BLaER1 (cell line): ENCODE results near the gene ACSF3.

ENCODE experiments used
- H3K27ac ChIP-seq: shearing (Covaris generic); formaldehyde crosslinking; 2 replicates; pipeline ENCODE4 v1.8.1; 2022
- H3K27me3 ChIP-seq: shearing (Covaris generic); formaldehyde crosslinking; 2 replicates; pipeline ENCODE4 v1.8.1; 2022
- H3K36me3 ChIP-seq: shearing (Covaris generic); formaldehyde crosslinking; 2 replicates; pipeline ENCODE4 v1.8.1; 2022
- H3K4me1 ChIP-seq: shearing (Covaris generic); formaldehyde crosslinking; 2 replicates; pipeline ENCODE4 v1.8.1; 2022
- H3K4me2 ChIP-seq: shearing (Covaris generic); formaldehyde crosslinking; 2 replicates; pipeline ENCODE4 v1.8.1; 2022
- H3K4me3 ChIP-seq: shearing (Covaris generic); formaldehyde crosslinking; 2 replicates; pipeline ENCODE4 v1.8.1; 2022
- H3K9ac ChIP-seq: shearing (Covaris generic); formaldehyde crosslinking; 2 replicates; pipeline ENCODE4 v1.8.1; 2022
- H3K9me3 ChIP-seq: shearing (Covaris generic); formaldehyde crosslinking; 2 replicates; pipeline ENCODE4 v1.8.1; 2022
- H4K20me1 ChIP-seq: shearing (Covaris generic); formaldehyde crosslinking; 2 replicates; pipeline ENCODE4 v1.8.1; 2022
- Cebpa-rat ChIP-seq: shearing (Covaris generic); IDR thresholded peaks from 2 replicates; pipeline ENCODE4 v1.8.1; 2022

The ACSF3 gene

DNA sequence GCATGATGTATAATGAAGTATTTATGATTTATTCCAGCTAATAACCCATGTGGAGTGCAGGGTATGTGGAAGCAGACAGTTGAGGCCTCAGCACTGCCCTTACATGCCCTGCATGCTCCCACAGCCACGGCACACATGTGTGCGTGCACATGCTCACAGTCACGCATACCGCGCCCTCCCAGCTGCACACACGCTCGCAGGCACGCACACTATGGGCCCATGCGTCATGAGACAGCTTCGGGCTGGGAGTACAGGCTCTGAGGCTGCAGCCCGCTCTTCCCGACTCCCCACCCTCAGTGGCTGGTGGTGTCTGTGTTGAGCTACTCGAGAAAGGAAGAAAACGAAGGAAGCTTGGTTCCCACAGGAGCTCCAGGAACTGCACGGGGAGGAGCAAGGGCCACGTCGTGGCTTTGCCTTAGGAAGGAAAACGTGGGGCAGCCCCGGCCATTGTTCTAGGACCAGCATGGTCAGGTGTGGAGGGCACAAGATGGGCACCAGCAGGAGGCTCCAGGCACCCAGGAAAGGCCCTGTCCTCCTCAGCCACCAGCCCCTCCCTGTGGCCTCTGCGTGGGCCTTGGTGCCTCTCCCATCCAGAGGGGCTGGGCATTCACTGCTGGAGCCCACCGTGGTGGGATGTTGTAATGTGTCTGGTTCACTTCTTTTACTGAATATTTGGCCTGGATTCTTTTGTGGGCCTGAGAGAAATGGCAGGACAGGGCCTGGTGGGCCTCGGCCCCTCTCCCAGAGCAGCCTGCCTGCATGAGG lies 50.4 kb downstream of the ACSF3 start:
- Histone ChIP-seq H3K4me2 (no peak overlapping the region), H3K27me3 (no peaks in the 10 kb centered on the region), H3K9ac (0 out of 2 replicates have a peak overlapping the region, but pooled peaks have one; percentile 15), H3K36me3 (peaks cover 95% of the 10 kb centered on the region), H3K4me3 (no peak overlapping the region), H3K27ac (no peak overlapping the region), H4K20me1 (0 out of 2 replicates have a peak, but pooled peaks cover 8% of the 10 kb centered on the region), H3K4me1 (no peaks in the 10 kb centered on the region), H3K9me3 (peaks cover 34% of the 10 kb centered on the region)
- TF ChIP-seq Cebpa-rat: no peak

DNA sequence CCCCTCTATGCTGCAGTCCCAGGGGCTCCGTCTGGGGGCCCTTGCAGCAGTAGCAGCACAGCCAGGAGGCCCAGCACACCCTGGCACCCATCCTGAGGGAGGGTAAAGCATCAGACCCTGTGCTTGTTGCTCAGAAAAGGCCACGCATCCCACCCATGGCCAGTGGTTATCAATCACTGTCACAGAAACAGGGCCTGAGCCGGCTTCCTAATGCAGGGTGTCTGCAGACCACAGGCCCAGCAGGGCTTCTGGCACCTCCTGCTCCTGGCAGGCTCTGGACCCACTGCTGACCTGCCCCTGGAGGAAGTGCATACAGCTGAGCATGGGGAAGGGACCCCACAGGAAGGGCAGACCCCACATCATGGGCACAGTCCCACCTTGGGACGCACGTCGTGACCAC lies 51.0 kb downstream of the ACSF3 start:
- Histone ChIP-seq H3K9me3 (peaks cover 40% of the 10 kb centered on the region), H3K4me3 (no peak overlapping the region), H4K20me1 (0 out of 2 replicates have a peak, but pooled peaks cover 7% of the 10 kb centered on the region), H3K4me2 (no peak overlapping the region), H3K4me1 (no peaks in the 10 kb centered on the region), H3K36me3 (peaks cover 96% of the 10 kb centered on the region), H3K27me3 (peaks cover under 1% of the 10 kb centered on the region; the same call in 1 of the 2 replicates), H3K27ac (no peak overlapping the region), H3K9ac (0 out of 2 replicates have a peak overlapping the region, but pooled peaks have one; percentile 15)
- no peak for TF ChIP-seq Cebpa-rat

DNA sequence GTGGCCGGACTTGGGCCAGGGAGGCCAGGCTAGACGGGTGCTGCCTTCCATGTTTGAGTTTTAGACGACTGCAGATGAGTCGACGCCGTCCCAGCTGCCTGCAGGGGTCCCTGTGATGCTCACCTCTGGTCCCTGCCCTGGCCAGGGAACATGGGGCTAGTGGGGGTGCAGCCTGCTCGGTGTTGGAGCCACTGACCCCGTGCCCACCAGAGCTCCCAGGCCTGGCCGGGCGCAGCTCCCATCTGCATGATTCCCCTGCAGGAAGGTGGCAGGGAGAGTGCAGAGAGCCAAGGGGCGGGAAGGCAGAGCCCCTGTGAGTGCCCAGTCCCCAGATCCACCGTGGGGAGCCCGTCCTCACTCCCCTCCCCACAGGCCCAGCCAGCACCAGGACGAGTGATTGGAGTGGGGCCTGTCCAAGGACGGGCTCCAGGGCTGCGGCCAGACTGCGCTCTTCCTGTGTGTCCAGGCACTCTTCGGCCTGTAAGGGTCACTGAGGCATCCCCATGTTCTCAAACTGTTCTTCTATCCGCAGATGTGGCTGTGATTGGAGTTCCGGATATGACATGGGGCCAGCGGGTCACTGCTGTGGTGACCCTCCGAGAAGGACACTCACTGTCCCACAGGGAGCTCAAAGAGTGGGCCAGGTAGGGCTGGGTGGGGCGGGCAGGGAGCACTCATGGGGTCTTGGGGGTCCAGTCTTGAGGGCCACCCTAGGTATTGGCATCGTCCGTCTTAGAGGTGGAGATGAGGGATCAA lies 51.9 kb downstream of the ACSF3 start:
- Histone ChIP-seq H3K4me1 (no peaks in the 10 kb centered on the region), H3K4me3 (no peak overlapping the region), H3K36me3 (peaks cover 96% of the 10 kb centered on the region), H3K9me3 (peaks cover 49% of the 10 kb centered on the region), H3K4me2 (no peak overlapping the region), H3K27ac (no peak overlapping the region), H3K27me3 (peaks cover 3% of the 10 kb centered on the region; the same call in 1 of the 2 replicates), H3K9ac (no peak overlapping the region), H4K20me1 (0 out of 2 replicates have a peak, but pooled peaks cover 7% of the 10 kb centered on the region)
- no peak for TF ChIP-seq Cebpa-rat

DNA sequence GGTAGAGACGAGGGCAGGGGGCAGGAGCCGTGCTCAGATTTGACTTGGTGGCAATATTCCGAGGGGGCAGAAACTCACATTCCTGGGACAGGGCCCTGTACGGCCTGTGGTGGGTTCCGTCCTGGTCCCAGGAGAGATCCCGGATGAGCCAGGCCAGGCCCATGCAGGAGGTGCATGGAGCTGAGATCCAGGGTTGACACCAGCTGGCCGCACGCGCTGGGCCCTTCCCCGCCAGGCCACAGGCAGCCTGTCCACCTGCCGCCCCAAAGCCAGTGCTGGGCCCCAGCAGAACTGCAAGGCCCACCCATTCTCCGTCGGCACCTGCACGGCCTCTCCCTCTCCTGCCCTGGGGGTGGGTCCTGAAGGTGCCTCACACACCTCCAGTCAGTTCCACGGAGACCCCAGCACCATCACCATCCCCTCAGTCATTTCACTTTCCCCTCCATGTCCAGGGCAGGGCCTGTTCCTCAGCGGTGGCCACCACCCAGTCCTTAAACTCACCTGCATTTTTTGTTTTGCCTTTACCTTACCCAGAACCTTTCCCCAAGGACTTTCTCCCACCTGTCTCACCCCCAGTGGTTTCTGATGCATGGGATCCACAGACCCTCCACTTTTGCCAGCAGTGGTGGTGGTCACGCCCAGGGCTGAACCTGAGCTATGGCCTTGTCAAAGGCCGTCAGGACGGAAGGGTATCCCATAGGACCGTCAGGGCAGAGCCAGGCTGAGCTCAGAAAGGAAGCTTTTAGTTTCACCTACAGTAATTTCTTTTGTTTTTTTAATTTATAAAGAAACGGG lies 52.8 kb downstream of the ACSF3 start:
- H3K4me2 ChIP-seq: no peak overlapping the region
- peaks cover 96% of the 10 kb centered on the region for H3K36me3 ChIP-seq
- peaks cover 3% of the 10 kb centered on the region; the same call in 1 of the 2 replicates for H3K27me3 ChIP-seq
- H3K27ac ChIP-seq: no peak overlapping the region
- 0 out of 2 replicates have a peak, but pooled peaks cover 7% of the 10 kb centered on the region for H4K20me1 ChIP-seq
- no peak for TF ChIP-seq Cebpa-rat
- peaks cover 49% of the 10 kb centered on the region for H3K9me3 ChIP-seq
- no peak overlapping the region for H3K9ac ChIP-seq
- no peaks in the 10 kb centered on the region for H3K4me1 ChIP-seq
- no peak overlapping the region for H3K4me3 ChIP-seq

DNA sequence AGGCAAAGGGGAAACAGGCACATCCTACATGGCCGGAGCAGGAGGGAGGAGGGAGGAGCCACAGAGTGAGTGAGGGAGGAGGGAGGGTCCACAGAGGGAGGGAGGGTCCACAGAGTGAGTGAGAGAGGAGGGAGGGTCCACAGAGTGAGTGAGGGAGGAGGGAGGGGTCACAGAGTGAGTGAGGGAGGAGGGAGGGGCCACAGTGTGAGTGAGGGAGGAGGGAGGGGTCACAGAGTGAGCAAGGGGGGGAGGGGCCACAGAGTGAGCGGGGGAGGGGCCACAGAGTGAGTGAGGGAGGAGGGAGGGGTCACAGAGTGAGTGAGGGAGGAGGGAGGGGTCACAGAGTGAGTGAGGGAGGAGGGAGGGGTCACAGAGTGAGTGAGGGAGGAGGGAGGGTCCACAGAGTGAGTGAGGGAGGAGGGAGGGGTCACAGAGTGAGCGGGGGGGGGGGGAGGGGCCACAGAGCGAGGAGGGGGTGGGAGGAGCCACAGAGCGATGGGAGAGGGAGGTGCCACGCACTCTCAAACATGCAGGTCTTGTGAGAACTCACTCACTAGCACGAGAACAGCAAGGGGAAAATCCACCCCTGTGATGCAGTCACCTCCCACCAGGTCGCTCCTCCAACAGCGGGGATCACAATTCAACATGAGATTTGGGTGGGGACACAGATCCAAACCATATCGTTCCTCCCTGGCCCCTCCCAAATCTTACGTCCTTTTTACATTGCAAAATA lies 53.6 kb downstream of the ACSF3 start:
- no peak for TF ChIP-seq Cebpa-rat
- no peaks in the 10 kb centered on the region for H4K20me1 ChIP-seq
- H3K36me3 ChIP-seq: peaks cover 96% of the 10 kb centered on the region
- peaks cover 49% of the 10 kb centered on the region for H3K9me3 ChIP-seq
- H3K4me2 ChIP-seq: no peak overlapping the region
- peaks cover 3% of the 10 kb centered on the region for H3K4me1 ChIP-seq
- H3K9ac ChIP-seq: no peak overlapping the region
- no peak overlapping the region for H3K27ac ChIP-seq
- peaks cover 3% of the 10 kb centered on the region; the same call in 1 of the 2 replicates for H3K27me3 ChIP-seq
- H3K4me3 ChIP-seq: no peak overlapping the region

DNA sequence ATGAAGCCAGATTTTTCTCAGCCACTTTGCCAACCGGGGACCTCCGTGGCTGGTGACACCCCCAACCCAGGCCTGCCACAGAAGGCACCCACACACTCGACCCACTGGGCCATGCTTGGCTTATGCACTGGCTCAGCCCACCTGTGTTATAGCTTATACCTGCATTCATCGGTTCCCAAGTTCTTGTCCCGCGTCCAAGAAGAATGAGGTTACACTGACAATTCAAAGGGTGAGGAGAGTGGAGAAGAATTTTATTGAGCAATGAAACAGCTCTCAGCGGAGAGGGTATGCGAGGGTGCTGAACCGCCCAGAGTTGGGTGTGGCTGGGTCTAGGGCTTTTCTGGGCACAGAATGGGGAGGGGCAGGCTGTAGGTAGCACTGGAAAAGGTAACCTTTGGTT lies 55.7 kb downstream of the ACSF3 start:
- Histone ChIP-seq H3K27me3 (peaks cover 3% of the 10 kb centered on the region; the same call in 1 of the 2 replicates), H3K36me3 (peaks cover 82% of the 10 kb centered on the region), H3K4me2 (no peak overlapping the region), H3K4me1 (peaks cover 24% of the 10 kb centered on the region), H3K9ac (no peak overlapping the region), H3K4me3 (no peak overlapping the region), H3K27ac (no peak overlapping the region), H4K20me1 (no peaks in the 10 kb centered on the region), H3K9me3 (peaks cover 49% of the 10 kb centered on the region)
- TF ChIP-seq Cebpa-rat: no peak

DNA sequence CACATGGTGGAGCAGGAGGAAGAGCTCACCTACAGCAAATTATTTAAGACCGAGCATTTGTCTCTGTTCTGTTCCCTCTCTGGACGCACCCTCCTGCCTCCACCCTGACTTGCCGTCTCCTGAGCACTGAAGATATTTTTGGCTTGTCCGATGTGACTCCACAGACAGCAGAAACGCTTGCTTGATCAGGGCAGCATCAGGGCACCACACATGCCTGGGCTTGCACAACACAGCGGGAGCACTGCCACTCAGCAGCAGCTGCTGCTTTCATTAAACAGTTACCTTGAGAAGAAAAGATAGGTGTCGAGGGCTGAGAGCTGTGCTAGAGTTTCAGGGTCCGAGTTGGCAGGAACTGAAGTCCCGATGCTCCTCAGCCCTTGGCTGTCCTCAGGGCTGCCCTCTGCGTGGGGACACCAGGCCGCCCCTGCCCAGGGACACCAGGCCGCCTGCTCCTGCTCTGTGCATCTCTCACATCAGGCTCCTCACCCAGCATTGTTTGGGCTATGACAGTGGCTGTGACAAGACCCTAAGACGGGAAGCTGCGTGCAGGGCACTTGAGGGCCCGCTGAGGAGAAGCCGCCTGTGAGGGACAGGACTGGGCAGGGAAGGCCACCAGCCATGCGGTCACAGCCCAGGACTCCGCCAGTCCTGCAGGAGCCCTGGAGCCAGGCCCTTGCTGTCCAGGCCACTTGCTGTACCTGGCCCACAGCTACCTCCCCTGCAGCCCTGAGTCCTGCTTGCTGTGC lies 56.6 kb downstream of the ACSF3 start:
- H3K9ac ChIP-seq: no peak overlapping the region
- peaks cover 33% of the 10 kb centered on the region for H3K4me1 ChIP-seq
- no peak for TF ChIP-seq Cebpa-rat
- H3K27ac ChIP-seq: no peak overlapping the region
- H3K4me3 ChIP-seq: no peak overlapping the region
- H3K36me3 ChIP-seq: peaks cover 73% of the 10 kb centered on the region
- peaks cover 3% of the 10 kb centered on the region; the same call in 1 of the 2 replicates for H3K27me3 ChIP-seq
- peaks cover 49% of the 10 kb centered on the region for H3K9me3 ChIP-seq
- H3K4me2 ChIP-seq: no peak overlapping the region
- no peaks in the 10 kb centered on the region for H4K20me1 ChIP-seq

DNA sequence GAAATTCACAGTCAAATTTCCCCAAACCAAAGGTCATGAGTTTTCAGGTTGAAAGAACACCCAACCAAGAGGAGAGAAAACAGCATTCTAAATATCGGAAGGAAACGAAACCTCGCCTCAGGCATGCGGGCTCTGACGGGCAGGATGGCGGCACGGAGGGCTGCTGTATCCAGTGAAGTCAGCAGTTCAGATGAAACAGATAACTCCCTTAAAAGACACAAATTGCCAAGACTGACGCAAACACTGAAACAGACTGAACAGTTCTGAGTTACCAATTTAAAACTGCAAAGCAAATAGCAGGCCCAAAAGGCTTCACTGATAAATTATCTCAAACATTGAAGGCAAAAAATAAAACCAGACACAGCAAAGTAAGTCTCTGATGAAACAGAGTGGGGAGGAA lies 57.3 kb downstream of the ACSF3 start:
- H3K36me3 ChIP-seq: peaks cover 66% of the 10 kb centered on the region
- H3K9ac ChIP-seq: no peak overlapping the region
- H3K27me3 ChIP-seq: peaks cover 3% of the 10 kb centered on the region; the same call in 1 of the 2 replicates
- H3K27ac ChIP-seq: no peak overlapping the region
- TF ChIP-seq Cebpa-rat: no peak
- no peak overlapping the region for H3K4me3 ChIP-seq
- peaks cover 40% of the 10 kb centered on the region for H3K4me1 ChIP-seq
- peaks cover 43% of the 10 kb centered on the region for H3K9me3 ChIP-seq
- H4K20me1 ChIP-seq: no peaks in the 10 kb centered on the region
- no peak overlapping the region for H3K4me2 ChIP-seq
